GM10266 (cell line): Measurements from ENCODE around the gene RANBP3.

Source experiments
- DNase-seq: peaks from one replicate; pipeline ENCODE4 v3.0.0; 2012; ENCODE audit errors: extremely low spot score
- TF ChIP-seq, protein P1 (sequence below): IDR thresholded peaks from 2 replicates; pipeline ENCODE4 v1.5.1; 2012; ENCODE audit warnings: mild to moderate bottlenecking, low read depth; ENCODE audit not compliant: control insufficient read depth, insufficient read depth; ENCODE audit errors: missing control alignments

Gene RANBP3

GRCh38 chr19:5899728-5900526 is 78.0 kb downstream of the RANBP3 start:
- DNase-seq: no peak
- TF ChIP-seq, protein P1, sequence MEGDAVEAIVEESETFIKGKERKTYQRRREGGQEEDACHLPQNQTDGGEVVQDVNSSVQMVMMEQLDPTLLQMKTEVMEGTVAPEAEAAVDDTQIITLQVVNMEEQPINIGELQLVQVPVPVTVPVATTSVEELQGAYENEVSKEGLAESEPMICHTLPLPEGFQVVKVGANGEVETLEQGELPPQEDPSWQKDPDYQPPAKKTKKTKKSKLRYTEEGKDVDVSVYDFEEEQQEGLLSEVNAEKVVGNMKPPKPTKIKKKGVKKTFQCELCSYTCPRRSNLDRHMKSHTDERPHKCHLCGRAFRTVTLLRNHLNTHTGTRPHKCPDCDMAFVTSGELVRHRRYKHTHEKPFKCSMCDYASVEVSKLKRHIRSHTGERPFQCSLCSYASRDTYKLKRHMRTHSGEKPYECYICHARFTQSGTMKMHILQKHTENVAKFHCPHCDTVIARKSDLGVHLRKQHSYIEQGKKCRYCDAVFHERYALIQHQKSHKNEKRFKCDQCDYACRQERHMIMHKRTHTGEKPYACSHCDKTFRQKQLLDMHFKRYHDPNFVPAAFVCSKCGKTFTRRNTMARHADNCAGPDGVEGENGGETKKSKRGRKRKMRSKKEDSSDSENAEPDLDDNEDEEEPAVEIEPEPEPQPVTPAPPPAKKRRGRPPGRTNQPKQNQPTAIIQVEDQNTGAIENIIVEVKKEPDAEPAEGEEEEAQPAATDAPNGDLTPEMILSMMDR: no peak

- DNase-seq: no peak
- TF ChIP-seq, protein P1: no peak
Observed at GRCh38 chr19:5897189-5897969, 80.6 kb downstream of the RANBP3 start.

DNA sequence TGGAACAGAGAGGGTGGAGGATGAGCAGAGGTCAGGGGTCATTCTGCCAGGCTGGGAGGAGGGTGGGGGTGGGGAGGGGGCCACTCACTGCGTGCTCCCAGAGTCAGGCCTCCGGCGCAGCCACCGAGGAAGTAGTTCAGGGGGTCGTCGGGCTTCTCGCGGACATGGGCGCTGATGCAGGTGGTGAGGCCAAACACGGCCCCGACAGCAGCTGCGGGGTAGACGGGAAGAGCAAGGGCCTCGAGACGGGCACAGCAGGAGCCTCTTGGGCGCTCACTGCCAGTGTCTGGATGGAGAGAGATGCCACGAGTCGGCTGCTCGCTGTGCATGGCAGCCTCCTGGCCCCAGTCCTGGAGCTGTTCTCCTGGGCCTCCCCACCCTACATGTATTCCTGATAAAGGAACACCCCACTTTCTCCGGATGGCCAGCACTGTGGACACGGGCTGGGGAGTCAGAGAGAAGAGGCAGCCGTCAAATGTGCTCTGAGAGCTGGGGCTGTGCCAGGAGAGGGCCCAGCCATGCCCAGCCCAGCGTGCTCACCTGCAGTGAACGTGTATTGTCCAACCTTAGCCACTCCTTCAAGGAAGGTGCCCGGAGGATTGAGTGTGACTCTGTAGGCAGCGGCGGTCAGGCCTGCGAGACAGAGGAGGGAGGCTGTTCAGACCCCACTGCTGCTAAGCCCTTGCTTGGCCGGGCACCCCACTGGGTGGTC is 81.4 kb downstream of the RANBP3 start:
- TF ChIP-seq, protein P1: no peak

DNA sequence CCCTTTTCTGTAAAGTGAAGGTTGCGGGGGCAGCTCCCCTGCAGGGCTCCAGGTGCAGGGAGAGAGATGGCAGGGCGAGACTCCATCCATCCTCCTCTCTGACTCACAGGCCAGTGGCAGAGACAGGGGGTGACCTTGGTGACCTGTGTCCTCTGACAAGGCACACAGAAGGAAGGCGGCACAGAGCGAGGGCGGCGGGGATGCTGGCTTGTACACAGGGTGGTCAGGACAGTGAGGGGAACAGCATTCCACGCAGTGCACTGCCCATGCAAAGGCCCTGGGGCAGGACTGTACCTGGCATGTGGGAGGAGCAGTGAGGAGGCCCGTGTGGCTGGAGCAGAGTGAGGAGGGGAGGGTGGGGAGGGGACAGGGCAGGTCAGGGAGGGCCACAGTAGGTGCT is 82.0 kb downstream of the RANBP3 start:
- DNase-seq: no peak
- TF ChIP-seq, protein P1: no peak

More for the DNA sequence above, 81.4 kb downstream of the RANBP3 start:
- no peak for DNase-seq

DNA sequence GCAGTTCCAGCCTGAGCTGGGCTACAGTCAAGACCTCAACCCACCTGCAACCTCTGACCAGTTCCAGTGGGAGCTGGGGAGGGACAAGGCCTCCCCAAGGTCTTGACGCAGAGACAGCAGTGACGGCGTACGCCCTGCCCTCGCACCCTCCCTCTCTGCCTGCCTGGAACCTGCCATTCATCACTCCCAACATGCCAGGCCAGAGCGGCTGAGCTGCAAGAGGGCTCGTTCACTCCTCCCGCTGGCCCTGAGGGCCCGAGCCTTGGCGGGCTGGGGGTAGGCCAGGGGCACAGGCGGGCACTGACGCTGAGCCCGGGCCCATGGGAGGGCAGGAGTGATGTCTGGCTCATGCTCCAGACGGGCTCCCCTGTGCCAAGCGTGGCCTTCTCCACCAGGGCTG is 82.5 kb downstream of the RANBP3 start:
- no peak for DNase-seq
- TF ChIP-seq, protein P1: no peak

DNA sequence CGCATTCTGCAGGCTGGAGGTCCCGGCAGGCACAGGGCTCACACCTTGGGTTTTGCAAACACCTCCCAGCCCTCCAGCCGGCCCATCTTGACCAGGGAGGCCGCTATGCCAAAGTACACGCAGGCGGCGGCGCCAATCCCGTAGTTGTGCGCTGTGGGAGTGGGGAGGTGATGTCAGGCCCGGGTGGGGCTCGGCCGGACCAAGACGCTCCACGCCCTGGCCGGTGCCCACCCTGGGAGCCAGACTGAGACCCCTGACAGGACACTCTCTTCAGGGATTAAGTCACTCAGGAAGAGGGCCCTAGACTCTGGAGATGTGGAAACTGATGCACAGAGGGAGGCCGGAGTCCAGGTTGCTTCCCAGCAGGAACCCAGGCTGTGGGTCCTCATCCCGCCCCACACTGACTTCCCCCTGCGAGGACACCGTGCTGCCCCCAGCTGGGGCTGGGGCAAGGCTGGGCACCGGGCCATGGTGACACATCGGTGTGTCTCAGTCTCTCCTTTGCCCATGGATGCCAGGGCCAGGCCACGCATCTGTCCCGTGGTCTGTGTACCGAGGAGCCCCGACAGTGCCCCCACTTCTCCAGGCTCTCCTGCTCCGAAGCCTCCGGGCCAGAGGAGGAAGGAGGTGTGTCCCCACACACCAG is 83.1 kb downstream of the RANBP3 start:
- DNase-seq: no peak
- TF ChIP-seq, protein P1: no peak
